Left hindlimb (tissue), 1 donor: ENCODE data around the gene NTRK3.
A peak's percentile ranks its signal among the peaks of the same experiment; 100 is the strongest.

Experiments used
- DNase-seq: peaks from one replicate; pipeline ENCODE4 v3.0.0-alpha.2; 2018

The NTRK3 gene

GRCh38 chr15:88118035-88118434, 138.5 kb downstream of the NTRK3 start:
- DNase-seq: no peak

GRCh38 chr15:88115486-88116152, 140.9 kb downstream of the NTRK3 start:
- peak; percentile 41 for DNase-seq

- DNase-seq: no peak
Measured at GRCh38 chr15:88113613-88114308, 142.8 kb downstream of the NTRK3 start.

DNA sequence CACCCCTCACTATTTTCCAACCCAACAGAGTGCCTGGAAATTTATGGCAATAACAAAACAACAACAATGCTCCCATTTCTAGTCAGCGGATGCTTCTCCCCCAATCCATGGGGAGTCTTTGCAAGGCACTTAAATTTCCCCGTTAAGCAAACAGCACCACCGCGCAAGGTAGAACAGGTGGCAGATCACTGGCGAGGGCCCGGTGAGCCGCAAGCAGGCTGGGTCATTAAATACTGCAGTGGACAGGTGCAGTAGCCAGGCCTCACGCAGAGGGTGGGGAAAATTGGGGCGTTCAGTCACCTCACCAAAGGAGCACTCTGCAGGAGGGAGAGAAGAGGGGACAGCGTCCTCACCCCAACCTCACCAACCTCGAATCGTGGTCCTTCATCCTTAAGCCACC, 147.5 kb downstream of the NTRK3 start:
- DNase-seq: no peak

- no peak for DNase-seq
Measured at GRCh38 chr15:88108477-88108876, 148.1 kb downstream of the NTRK3 start.

DNA sequence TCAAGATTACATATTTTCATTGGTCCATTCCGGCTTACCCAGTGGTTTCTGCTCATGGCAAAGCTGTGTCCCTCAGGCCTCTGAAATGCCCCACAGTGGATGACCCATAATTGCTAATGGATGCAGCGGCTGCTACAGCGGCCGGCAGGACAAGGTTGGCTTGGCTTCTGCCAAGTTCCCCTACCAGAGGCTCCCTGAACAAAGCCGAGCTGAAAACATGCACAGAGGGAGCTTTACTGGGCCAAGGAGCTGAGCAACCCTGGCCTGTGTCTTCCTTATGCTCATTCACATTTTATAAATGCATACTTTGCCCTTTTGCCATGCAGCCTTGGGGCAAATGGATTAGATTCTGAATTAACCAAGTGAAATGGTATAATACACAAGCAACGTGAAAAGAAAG, 150.5 kb downstream of the NTRK3 start:
- no peak for DNase-seq

- no peak for DNase-seq
Measured at GRCh38 chr15:88104357-88104756, 152.2 kb downstream of the NTRK3 start.

DNA sequence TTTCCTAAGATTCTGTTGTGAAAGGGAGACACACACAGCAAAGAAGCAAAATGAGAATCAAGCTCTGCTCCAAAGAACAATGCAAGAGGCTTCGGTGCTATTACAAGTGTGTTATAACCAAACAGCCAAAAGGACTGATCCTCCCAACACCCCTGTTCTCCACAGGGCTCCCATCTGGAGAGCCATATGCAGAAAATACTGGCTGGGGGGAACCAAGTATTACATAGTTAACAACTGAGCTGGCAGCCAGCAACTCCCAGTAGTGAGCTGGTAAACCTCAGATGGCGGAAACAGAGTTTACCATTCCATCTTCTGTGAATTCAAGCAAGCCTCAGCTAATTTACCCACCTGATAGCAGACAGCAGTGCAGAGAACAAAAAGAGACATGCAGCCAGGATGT, 156.4 kb downstream of the NTRK3 start:
- DNase-seq: no peak

DNA sequence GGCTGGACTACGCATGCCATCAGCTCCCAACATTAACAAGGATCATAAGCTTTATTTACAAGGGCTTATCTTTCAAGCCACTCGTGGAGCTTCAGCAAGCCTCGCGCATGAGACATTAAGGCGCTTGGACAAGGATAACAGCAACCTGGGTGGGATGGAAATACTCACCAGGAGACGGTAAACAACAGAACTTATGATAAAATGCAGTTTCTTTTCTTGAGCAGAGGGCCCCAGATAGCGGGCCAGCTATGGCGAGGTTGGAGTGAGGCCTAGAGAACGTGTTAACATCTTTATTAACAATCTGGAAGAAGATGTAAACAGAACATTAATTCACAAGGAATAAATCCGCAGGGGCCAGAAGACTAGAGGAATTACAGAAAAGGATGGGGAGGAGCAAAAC, 158.2 kb downstream of the NTRK3 start:
- no peak for DNase-seq

DNA sequence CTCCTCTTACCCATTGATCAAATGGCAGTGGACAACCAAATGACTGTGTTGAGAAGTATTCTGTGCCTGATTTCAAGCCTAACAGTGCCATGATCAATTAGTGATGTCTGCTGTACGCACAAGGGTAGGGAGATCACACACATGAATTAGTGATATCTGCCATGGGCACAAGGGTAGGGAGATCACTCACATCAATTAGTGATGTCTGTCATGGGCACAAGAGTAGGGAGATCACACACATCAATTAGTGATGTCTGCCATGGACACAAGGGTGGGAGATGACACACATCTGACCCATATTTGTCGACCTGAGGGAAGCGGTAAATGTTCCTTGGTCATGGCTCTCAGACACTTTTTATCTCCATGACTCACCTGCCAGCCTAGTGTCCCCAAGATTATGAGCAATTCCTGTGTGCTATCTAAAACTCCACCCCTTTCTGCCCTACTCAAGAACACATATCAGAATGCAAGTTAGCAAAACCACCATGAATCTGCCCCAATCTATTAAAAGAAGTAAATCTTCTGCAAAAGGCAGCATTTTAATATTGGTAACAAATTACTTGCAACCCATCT, 165.0 kb downstream of the NTRK3 start:
- no peak for DNase-seq

GRCh38 chr15:88090481-88091011, 166.0 kb downstream of the NTRK3 start:
- DNase-seq: peak; percentile 60

DNA sequence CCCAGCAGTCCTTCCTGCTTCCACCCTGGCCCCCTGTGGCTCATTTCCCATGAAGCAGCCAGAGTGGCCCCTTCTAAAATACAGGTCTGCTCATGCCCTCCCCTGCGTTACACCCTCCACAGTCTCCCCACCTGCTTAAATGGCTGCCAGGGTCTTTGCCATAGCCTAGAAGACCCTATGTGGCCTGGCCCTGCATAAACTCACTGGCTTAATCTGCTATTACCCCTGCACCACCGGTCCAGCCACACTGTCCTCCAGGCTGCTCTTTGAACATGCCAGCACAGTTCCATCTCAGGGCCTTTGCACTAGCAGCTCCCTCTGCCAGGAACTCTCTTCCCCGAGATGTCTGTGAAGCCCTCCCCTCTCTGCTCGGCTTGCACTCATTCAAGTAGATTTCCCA, 166.8 kb downstream of the NTRK3 start:
- no peak for DNase-seq

- no peak for DNase-seq
Measured at GRCh38 chr15:88089024-88089620, 167.4 kb downstream of the NTRK3 start.

DNA sequence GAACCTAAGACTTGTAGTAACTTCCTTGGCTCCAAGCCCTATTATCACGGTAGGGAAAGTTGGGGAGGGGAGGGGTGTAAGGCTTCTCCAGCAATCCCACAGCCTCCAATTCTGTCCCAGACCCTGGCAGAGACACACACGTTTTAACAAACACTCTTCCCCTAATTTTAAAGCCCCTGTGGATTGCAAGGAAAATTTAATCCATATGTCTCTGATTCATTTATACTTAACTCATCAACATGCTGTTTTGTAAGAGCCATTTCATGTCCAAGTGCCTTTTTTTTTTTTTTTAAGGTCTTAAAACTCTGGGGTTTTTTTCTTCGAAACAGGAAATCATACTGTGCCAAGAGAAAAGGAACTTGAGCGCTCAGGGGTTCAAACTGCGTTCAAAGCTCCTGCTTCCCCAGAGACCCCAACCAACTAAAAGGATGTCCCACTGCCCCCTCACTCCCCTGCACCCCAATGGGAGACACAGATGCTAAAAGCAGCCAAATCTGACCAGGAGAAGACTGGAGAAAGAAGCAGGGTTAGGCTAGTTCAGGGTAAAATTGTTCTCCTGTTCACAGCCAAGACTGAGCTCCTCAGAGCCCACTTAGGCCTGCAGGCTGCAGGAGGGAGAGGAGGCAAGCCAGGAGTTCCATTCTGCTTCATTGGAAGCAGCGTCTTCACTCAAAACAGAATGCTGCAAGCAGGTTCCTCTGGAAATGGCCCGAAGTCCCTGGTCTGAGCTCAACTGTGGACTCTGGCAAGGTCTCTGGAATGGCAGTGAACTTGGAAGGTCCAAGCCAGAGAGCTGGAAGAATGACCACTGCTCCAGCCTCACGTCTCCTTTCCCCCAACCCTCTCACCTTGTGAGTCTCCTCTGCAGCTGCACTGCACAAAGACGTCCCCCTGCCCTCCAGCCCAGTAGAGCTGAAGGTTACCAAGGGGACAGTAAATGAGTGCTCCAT, 172.5 kb downstream of the NTRK3 start:
- peak; percentile 77 for DNase-seq

DNA sequence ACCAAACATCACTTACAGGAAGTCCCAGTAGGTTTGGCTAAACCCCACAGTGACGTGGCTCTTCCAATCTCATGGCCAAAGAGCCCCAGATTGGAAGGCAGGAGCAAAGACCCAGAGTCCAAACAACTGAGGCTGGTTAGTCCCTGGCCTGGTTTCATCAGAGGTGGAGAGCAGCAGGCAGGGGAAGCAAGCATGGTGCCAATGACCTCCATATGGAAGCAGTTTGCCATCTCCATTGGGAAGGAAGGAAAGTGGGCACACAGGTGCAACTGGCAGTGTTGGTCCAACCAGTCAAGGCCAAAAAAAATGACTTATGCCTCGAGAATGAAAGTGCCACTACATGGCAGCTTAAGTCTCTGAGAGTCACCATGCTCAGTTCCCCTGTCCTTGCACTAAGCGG, 175.9 kb downstream of the NTRK3 start:
- no peak for DNase-seq

DNA sequence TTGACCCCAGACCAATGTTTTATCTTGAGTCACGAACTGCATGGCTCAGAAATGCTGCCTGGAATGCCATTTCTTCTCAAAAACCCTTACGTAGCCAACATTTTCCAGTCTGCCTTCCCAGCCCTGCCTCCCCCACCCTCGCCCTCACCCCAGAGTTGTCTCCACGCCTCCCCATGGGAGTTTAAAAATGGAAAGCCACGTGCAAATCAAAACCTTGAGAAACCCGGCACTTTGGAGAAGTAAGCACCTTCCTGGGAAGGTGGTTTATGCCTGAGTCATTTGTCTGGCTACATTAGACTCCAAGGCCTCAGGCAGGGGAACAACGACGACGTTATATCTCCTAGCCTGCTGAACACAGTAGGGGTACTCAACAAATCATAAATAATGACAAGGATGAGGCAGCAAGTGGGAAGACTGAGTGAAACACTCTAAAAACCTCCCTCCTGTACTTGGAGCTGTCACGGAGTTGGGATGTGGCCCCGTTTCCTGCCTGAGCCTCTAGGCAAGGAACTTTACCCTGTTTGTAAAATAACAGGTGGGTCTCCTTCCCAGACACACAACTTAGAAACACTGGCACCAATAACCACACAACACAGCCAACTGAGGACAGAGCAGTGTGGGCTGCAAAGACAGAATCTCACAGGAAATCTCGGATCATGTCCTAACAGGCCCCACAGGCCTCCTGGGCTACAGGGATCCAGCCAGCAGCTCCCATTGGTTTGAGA, 179.1 kb downstream of the NTRK3 start:
- no peak for DNase-seq

DNA sequence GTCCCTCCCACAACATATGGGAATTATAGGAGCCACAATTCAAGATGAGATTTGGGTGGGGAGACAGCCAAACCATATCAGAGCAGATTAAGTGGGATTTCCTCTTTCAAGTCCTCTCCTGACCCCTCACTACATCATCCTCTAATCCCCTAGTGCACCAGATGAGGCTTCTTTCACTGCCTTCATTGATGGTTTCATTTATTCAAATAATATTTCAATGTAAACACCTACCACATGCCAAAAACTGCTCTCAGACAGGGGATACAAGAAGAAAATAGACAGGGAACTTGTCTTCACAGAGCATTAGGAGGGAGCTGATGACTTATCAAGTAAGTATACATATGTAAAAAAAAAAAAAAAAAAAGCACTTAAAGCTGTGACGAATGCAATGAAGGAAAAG, 180.2 kb downstream of the NTRK3 start:
- DNase-seq: no peak

GRCh38 chr15:88075102-88075501, 181.4 kb downstream of the NTRK3 start:
- DNase-seq: no peak

- no peak for DNase-seq
Measured at GRCh38 chr15:88074386-88074785, 182.2 kb downstream of the NTRK3 start.

DNA sequence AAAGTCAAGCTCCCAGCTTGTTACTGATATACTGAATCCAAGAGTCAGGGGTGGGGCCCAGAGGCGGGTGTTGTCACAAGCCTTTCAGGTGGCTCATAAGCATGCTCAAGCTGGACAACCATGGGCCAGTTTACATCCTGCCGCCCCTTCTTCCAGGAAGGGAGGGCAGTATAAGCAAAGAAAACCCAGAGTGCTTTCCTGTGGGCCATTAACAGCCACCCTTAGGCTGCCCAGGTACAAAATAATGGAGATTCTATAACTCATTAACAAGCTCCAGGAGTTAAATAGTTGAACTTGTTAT, 183.2 kb downstream of the NTRK3 start:
- DNase-seq: no peak

DNA sequence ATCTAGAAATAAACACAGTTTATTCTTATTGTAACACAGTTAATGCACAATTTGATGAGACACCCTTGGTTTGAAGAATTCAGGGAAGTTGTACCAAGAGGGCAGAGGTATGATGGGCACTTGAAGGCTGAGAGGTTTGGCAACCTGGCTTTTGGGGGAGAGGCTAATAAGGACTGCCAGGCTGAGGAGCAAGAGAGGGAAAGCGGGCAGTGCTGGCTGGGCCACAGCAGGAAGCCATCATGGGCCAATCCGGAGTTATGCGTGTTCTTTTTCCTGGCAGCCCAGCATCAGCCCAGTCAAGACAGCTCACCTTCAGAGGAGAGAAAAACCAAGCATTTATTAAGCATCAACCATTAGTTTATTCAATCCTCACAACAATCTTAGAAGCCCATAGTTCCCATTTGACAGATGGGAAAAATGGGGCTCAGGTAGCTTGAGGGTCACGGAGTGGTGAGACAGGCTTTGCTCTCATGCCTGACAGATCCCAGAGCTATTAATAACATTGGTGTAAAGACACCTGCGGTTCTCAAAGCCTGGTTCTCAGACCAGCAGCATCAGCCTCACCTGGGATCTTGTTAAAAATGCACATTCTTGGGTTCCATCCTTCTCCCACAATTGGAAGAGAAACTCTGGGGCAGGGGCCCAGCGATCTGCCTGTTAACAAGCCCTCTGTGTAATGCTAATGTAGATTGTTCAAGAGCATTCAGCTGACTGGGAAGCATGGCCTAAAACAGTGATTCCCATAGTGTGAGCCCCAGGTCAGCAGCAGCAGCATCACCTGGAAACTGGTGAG, 183.7 kb downstream of the NTRK3 start:
- DNase-seq: no peak
